Tongue (tissue), 2 donors: ENCODE results near the gene ELANE. TPM values are rescaled to one million over a fixed set of nuclear protein-coding genes. Genes with fewer than 3 reads are reported as not detected.
"Not testable (repeated sequence)": the region's sequence is repeated elsewhere in the genome, so short reads cannot be mapped to it uniquely, and the experiment has no call there.

Source experiments
- DNase-seq: peaks from one replicate; pipeline ENCODE4 v3.0.0-alpha.2; 2015
- total RNA-seq: library from RNA; depleted of rRNA; stranded (reverse); fragments of >200 nt; gene quantifications from one replicate; pipeline ENCODE4 v1.2.3, GENCODE V29; 2014

The ELANE gene
- total RNA-seq, 1 donor from 2014 or later = 3.5 TPM

DNA sequence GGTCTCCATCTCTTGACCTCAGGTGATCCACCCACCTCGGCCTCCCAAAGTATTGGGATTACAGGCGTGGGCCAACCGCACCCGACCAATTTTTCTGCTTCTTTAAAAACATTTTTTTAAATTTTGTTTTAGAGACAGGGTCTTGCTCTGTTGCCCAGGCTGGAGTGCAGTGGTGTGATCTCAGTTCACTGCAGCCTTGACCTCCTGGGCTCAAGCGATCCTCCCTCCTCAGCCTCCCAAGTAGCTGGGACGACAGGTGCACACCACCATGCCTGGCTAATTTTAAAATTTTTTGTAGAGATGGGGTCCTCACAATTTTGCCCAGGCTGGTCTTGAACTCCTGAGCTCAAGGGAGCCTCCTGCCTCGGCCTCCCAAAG is 9.3 kb upstream of the ELANE start:
- DNase-seq = not testable (repeated sequence)

- no peak for DNase-seq
Observed at GRCh38 chr19:843180-843835, 8.8 kb upstream of the ELANE start.

DNA sequence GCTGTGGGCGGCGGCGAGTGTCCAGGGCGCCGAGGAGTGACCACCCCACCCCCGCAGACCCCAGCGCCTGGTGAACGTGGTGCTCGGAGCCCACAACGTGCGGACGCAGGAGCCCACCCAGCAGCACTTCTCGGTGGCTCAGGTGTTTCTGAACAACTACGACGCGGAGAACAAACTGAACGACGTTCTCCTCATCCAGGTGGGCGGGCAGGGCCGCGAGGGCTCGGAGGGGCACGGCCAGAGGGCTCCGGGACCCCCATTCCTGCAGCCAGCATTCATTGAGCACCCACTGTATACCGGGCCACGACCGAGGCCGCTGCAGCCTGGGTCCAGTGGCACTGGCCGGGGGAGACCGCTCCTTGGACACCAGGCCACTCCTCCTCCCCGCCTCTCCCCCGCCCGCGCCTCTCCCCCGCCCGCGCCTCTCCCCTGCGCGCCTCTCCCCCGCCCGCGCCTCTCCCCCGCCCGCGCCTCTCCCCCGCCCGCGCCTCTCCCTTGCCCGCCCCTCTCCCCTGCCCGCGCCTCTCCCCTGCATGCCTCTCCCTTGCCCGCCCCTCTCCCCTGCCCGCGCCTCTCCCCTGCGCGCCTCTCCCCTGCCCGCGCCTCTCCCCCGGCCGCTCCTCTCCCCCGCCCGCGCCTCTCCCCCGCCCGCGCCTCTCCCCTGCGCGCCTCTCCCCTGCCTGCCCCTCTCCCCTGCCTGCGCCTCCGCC is 8.1 kb upstream of the ELANE start:
- DNase-seq = no peak

- DNase-seq = no peak
Observed at GRCh38 chr19:844546-844971, 7.5 kb upstream of the ELANE start.

DNA sequence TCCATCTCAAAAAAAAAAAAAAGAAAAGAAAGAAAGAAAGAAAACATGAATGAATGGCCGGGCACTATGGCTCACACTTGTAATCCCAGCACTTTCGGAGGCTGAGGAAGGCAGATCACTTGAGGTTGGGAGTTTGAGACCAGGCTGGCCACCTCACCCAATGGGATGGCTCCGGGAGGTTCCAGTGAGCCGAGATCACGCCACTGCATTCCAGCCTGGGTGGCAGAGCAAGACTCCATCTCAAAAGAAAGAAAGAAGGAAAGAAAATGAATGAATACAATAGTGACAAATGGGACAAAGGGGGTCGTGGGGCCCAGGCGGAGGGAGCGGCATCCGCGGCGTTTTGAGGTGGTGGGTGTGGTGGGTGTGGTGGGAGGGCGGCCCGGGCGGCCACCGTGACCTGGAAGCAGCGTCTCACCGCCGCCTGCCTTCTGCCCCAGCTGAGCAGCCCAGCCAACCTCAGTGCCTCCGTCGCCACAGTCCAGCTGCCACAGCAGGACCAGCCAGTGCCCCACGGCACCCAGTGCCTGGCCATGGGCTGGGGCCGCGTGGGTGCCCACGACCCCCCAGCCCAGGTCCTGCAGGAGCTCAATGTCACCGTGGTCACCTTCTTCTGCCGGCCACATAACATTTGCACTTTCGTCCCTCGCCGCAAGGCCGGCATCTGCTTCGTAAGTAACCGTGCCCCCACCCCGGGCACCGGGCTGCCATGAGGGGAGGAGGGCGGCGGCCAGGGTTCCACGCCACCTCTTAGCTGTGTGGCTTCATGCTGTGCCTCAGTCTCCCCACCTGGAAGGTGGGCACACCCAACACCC is 6.2 kb upstream of the ELANE start:
- no peak for DNase-seq

DNA sequence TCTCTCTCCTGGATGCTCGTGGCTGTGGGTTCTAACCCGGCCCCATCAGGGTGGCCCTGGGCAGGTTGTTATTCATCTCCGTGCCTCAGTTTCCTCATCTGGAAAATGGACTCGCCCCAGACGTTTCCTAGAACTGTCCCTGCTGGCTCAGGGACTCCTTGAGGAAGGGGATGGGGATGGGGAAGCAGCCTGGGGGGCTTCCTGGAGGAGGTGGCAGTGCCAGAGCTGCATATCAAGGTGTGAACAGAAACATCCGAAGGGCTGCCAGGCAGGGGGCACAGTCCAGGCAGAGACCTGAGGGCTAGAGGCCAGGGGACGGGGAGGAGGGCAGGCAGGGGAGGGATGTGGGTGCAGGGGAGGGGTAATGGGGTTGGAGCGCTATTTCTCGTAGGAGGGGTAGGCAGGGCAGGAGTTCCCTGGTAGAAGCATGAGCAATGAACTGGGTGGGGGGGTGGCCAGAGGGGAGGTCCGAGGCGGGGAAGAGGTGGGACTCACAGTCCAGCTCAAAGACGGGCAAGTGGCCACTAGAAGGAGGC is 3.6 kb upstream of the ELANE start:
- no peak for DNase-seq

- DNase-seq = not testable (repeated sequence)
Observed at GRCh38 chr19:849195-849594, 2.9 kb upstream of the ELANE start.

DNA sequence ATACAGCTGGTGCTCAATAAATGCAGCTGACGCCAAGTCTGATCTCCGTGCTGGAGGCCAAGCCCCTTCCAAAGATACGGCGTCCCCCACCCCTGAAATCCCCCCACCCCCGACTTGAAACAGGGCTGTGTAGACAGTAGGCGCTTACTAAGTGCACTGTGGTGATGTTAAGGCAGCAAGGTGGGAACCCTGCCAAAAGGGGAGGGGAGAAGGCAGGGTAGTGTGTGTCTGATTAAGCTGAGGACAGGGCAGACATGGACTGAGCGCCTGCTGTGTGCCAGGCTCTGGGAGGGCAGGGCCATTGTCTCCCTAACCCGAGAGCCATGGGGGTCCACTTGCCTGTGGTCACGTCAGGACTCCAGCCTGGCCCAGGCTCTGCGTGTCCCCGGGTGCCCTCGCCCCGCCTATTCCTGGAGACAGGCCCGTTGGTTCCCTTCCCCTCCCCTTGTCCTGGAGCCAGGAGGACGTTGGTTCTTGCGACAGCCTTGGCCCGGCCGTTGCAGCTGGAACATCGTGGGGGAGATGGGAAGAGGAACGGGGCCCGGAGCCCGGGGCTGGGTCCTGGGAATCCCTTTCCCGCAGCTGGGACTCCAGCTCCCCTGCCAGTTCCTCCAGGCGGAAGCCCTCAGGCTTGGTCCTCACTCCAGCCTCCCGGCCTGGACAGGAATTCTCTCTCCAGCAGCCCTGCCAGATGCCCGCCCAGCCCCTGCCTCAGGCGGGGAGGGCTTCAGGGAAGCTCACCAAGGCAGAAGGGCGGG is 1.7 kb upstream of the ELANE start:
- peak; percentile 87 for DNase-seq

GRCh38 chr19:850979-851335 is 1.1 kb upstream of the ELANE start:
- DNase-seq = no peak

DNA sequence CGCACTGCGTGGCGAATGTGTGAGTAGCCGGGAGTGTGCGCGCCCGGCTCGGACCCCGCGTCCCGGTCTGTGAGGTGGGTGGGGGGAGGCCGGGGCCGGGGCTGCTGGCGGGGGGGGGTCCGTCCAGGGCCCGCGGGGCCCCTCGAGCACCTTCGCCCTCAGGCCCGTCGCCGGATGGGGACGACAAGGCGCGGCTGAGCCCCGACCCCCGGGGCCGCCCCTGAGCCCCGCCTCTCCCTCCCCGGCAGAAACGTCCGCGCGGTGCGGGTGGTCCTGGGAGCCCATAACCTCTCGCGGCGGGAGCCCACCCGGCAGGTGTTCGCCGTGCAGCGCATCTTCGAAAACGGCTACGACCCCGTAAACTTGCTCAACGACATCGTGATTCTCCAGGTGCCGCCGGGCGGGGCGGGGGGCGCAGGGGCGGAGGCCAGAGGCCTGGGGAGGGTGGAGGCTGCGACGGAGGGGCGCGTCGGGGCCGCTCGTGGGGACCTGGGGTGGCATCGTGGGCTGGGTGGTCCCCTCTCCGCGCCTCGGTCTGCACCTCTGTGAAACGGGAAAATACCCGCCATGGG is 997 bp downstream of the ELANE start:
- no peak for DNase-seq

- DNase-seq = not testable (repeated sequence)
Observed at GRCh38 chr19:853614-854220, 1.6 kb downstream of the ELANE start.

DNA sequence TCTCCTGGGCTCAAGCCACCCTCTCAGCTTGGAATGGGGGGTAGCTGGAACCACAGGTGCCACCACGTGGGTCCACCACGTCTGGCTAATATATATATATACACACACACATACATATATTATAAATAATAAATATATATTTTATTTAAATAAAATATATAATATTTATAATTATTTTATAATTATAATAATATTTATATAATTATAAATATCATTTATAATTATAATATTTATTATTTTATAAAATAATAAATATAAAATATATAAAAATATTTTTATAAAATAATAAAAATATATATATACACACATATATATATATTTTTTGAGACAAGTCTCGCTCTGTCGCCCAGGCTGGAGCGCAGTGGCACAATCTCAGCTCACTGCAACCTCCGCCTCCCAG is 2.4 kb downstream of the ELANE start:
- DNase-seq = no peak

DNA sequence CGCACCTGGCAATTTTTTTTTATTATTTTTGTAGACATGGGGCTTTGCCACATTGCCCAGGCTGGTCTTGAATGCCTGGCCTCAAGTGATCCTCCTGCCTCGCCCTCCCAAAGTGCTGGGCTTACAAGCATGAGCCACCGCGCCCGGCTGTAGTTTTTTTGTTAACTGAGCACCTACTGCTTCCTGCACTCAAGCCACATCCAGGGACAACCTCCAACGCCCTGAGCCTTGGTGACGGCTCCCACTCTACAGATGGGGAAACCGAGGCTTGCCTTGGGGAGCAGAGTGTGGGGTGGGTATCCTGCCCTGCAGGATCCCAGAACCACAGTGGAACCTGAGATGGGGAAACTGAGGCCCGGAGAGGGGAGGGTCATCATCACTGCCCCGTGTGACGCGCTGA is 3.0 kb downstream of the ELANE start:
- DNase-seq = no peak

- no peak for DNase-seq
Observed at GRCh38 chr19:855566-856120, 3.5 kb downstream of the ELANE start.

- DNase-seq = no peak
Observed at GRCh38 chr19:858284-858683, 6.2 kb downstream of the ELANE start.

DNA sequence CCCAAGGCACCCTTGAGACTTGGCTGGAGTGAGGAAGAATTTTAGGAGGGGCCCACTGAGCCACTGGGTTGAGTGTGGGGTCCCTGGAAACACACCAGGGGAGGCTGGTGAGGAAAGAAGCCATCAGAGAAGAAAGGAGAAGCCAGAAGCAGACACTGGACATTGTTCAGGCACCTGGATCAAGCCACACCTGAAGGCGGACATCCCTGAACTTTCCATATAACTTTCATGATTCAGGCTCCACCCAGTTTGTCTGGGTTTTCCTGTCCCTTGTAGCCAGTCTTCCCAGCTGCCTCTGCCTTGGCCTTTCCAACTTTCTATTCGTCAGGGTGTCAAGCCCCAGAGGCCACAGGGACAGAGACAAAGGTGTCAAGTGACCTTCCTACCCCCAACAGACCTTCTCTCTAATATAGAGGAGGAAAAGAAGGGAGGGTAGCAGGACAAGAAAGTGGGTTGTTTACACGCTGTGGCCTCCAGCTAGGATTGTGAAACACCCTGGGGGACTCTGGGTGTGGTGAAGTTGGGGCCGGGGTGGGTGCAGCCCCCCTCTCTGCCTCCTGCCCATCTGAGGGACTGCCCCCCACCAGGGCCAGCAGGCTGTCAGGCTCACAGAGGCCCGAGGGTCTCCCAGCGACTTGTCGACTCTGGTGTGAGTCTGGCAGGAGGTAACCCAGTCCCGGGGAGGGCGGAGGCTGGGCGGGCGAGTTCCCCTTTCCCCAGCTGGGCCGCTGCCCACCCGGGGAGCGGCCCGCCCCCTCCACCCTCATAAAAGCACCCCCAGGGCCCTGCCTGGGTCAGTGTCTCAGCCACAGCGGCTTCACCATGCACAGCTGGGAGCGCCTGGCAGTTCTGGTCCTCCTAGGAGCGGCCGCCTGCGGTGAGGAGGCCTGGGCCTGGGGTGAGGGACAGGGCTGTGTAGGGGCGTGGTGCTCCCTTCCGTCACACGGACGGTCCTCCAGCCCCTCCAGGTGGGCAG is 7.1 kb downstream of the ELANE start, which contains the start of gene CFD:
TSS of gene CFD (plus strand) at position 797 of the 976 bp plus-strand sequence. CDS start at position 823, 26 bp downstream.
- no peak for DNase-seq

DNA sequence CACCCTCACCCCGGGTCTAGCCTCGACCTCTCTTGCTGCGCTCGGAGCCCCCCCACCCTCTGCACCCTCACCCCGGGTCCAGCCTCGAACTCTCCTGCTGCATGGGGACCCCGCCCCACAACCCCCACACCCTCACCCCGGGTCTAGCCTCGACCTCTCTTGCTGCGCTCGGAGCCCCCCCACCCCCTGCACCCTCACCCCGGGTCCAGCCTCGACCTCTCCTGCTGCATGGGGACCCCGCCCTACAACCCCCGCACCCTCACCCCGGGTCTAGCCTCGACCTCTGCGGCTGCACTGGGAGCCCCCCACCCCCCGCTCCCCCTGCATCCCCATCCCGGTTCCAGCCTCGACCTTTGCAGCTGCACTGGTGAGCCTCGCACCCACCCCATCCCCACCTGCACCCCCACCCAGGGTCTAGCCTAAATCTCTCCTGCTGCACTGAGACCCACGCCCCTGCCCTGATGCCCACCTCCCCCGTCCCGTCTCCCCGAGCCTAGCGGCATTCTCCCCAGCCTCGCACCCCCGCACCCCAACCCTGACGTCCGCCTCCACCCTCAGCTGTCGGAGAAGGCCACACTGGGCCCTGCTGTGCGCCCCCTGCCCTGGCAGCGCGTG is 9.1 kb downstream of the ELANE start:
- no peak for DNase-seq

- DNase-seq = peak; percentile 37
Observed at GRCh38 chr19:861756-862580, 9.9 kb downstream of the ELANE start.
